ENCODE results near the gene FRG2B.
"Not testable (repeated sequence)": the region's sequence is repeated elsewhere in the genome, so short reads cannot be mapped to it uniquely, and the experiment has no call there.

The FRG2B gene

GRCh38 chr10:133608855-133609254, 17.7 kb downstream of the FRG2B start:
- peak; percentile 63 for DNase-seq
- in situ Hi-C loops (cut with MboI; ENCODE audit: low pct_unique_long_range_greater_than_20kb, low sequenced_read_pairs) = no loop called here

GRCh38 chr10:133603434-133603833, 23.2 kb downstream of the FRG2B start:
- in situ Hi-C loops (cut with MboI; ENCODE audit: low pct_unique_long_range_greater_than_20kb, low sequenced_read_pairs); DNase-seq: not testable (repeated sequence)

GRCh38 chr10:133600657-133601056, 25.9 kb downstream of the FRG2B start:
- in situ Hi-C loops (cut with MboI; ENCODE audit: low pct_unique_long_range_greater_than_20kb, low sequenced_read_pairs) = no loop called here
- no peak for DNase-seq

- DNase-seq = peak; percentile 93
These were observed 26.7 kb downstream of the FRG2B start for GRCh38 chr10:133599869-133600268.

GRCh38 chr10:133592716-133593115, 33.9 kb downstream of the FRG2B start:
- in situ Hi-C loops (cut with MboI; ENCODE audit: low pct_unique_long_range_greater_than_20kb, low sequenced_read_pairs) = no loop called here

More at GRCh38 chr10:133599869-133600268, 26.7 kb downstream of the FRG2B start:
- in situ Hi-C loops (cut with MboI; ENCODE audit: low pct_unique_long_range_greater_than_20kb, low sequenced_read_pairs) = not testable (repeated sequence)

GRCh38 chr10:133590970-133591359, 35.6 kb downstream of the FRG2B start:
- DNase-seq = no peak
- in situ Hi-C loops (cut with MboI; ENCODE audit: low pct_unique_long_range_greater_than_20kb, low sequenced_read_pairs) = no loop called here

More at GRCh38 chr10:133592716-133593115, 33.9 kb downstream of the FRG2B start:
- DNase-seq = no peak

- DNase-seq = no peak
- in situ Hi-C loops (cut with MboI; ENCODE audit: low pct_unique_long_range_greater_than_20kb, low sequenced_read_pairs) = no loop called here
These were observed 36.2 kb downstream of the FRG2B start for GRCh38 chr10:133590226-133590969.

GRCh38 chr10:133577037-133577436, 49.6 kb downstream of the FRG2B start:
- in situ Hi-C loops (cut with MboI; ENCODE audit: low pct_unique_long_range_greater_than_20kb, low sequenced_read_pairs); DNase-seq: not testable (repeated sequence)

Data from KBM-7 (cell line).